Activated CD4-positive, alpha-beta T cell treated with anti-CD3 and anti-CD28 coated beads, Interleukin-2, amount 50 U/mL, for 48 hours (primary cell): ENCODE results near the gene CD6.

Experiments
- DNase-seq, 2 experiments: peaks; one replicate each; pipeline ENCODE4 v3.0.0-alpha.2; 2020

Gene CD6, protein sequence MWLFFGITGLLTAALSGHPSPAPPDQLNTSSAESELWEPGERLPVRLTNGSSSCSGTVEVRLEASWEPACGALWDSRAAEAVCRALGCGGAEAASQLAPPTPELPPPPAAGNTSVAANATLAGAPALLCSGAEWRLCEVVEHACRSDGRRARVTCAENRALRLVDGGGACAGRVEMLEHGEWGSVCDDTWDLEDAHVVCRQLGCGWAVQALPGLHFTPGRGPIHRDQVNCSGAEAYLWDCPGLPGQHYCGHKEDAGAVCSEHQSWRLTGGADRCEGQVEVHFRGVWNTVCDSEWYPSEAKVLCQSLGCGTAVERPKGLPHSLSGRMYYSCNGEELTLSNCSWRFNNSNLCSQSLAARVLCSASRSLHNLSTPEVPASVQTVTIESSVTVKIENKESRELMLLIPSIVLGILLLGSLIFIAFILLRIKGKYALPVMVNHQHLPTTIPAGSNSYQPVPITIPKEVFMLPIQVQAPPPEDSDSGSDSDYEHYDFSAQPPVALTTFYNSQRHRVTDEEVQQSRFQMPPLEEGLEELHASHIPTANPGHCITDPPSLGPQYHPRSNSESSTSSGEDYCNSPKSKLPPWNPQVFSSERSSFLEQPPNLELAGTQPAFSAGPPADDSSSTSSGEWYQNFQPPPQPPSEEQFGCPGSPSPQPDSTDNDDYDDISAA

DNA sequence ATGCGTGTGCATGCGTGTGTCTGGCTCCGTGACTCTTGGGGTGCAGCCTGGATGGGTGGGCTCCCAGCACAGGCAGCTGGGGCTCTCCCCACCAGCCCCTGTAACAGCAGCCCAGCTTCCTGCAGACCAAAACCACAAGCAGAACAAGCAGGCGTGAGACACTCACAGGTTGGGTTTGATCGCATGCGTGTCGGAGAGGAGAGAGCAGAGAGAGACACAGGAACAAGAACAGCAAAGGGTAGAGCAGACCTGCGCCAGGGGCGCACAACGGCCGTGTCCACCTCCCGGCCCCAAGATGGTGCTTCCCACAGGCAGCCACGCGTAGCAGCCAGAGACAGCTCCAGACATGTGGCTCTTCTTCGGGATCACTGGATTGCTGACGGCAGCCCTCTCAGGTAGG is at the start of gene CD6:
TSS of gene CD6 (plus strand) at position 161 of the 400 bp plus-strand sequence. CDS start at position 347, 186 bp downstream.
- DNase-seq: peak; percentile 66 to 76

DNA sequence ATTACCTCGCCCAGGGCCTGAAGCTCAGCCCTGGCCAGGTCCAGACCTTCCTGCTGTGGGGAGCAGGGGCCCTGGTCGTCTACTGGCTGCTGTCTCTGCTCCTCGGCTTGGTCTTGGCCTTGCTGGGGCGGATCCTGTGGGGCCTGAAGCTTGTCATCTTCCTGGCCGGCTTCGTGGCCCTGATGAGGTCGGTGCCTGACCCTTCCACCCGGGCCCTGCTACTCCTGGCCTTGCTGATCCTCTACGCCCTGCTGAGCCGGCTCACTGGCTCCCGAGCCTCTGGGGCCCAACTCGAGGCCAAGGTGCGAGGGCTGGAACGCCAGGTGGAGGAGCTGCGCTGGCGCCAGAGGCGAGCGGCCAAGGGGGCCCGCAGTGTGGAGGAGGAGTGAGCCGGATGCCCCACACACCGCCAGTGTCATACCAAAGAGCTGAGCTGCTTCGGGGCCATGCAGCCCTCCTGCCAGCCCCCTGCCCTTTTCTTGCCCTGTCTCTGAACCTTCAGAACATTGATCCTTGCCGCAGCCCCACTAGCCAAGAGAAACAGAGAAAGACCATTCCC is 49.6 kb upstream of the CD6 start:
- no peak for DNase-seq

DNA sequence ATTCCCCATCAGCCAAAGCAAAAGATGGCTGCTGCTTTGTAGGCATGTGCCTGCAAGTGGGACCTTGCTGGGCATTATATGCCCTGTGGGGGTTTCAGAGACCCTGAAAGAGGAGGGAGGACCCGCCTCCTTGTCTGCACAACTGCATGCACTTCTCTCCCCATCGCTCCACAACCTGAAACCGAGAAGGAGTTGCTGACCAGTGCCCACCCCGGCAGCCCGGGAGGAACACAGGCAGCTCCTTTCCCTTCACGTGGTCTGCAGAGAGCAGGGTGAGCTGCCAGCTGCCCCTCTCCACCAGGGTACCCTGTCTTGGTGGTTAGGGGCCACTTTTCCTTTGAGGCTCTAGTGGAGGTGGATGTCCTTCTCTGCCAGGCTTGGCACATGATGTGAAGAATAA is 48.6 kb upstream of the CD6 start:
- no peak for DNase-seq

DNA sequence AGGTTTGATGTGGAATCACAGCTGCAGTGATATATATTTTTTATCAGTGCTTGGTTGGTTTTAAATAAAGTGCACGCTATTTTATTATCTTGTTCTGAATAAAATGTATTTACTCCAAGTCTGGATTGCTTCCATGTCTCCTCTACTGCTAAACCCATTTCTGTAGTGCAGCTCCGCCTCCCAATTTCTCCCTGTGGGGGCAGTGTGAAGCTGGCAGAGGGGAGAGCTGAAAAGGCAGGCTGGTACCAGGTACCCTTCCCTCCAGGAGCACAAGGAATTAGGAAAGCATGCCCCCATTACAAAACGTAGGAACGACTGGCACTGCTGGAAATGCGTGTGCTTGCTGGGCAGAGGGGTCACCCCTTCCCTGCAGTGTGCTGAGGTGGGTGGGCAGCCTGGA is 48.2 kb upstream of the CD6 start:
- DNase-seq: no peak

DNA sequence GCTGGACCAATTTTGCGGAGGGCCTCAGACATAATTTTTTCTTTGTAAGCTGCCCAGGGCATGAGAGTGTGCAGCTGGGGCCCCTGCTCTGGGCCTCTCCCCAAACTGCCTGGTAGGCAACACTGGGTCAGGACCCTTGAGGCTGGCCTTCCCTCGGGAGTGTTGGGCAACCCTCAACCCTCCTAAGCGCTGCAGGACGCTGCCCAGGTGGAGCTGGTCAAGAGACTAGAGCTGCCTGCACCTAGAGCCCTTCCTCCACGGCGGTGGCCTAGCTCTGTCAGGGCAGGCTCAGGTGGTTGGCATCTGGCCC is 47.7 kb upstream of the CD6 start:
- DNase-seq: no peak

DNA sequence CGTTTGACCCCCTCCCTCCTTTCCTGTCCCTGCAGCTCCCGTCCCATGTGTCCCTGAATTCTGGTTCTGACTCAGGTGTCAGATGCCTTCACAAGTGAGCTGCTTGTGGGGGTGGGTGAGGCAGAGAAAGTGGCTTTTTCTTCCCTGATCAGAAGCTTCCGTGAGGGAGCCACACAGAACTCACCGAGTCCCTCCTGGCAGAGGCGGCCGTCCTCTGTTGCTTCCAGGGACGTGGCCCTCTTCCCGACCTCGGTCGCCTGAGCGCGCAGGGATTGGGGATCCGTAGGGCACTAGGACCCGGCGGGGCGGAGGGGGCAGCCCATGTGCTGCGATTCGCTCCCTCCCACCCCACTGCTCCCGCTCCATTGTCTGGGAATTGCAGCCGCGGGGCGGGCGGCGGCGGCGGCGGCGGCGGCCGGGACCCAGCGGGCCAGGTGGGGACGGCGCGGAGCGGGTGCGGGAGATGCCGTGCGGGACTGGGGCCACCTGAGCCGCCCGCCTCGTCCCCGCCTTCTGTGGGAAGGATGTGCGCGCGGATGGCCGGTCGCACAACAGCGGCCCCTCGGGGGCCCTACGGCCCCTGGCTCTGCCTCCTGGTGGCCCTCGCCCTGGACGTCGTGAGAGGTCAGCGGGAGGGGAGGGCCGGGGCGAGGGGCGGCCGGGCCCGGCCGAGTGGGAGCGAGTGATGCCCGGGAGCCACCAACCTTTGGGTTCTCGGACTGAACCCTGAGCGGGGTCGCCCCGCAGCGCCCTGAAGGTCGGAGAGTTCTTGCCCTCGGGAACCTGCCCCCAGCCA is 47.2 kb upstream of the CD6 start, which contains the start of gene TMEM132A:
TSS of gene TMEM132A (plus strand) at position 351 of the 796 bp plus-strand sequence. CDS start at position 525, 174 bp downstream.
- DNase-seq: peak in 1 of 2 experiments; percentile 29

DNA sequence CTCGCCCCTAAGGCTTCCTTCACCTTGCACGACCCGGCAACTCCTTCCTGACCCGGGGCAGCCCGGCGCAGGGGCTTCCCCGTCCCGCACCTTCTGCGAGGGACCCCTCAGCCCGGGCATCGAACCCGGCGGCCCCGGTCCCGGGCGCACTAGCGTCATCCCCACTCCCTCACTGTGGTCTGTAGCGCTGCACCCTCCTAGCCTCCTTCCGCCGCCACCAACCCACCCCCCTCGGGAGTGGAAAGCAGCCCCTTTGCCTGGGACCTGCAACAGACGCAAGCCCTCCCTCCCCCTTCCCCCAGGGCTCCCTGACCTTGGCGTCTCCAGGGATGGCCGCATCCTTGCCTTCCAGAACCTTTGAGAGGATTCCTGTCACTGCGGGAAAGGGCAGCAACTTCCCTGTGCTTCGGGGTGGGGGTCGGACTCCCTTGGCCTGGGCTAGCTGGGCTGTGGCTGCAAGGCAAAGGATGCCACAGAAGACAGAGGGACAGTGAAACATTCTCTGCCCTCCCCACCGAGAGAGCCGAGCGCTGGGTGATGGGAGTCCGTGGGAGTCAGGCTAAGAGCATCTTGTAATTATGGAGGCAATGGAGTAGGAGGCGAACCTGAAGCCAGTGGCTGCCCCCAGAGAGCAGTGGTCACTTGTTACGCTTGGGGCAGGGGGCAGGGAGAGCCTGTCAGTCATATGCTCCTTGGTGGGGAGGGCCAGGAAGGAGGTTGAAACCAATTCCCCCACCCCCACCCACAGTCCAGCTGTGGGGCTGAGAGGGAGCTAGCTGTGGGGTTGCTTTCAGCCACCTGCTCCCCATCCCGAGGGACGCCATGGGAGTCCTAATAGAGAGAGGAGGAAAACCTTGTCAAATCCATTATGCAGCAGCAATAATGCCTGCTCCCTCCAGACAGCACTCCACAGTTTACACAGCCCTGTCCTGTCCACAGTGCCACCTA is 46.3 kb upstream of the CD6 start:
- DNase-seq: no peak

DNA sequence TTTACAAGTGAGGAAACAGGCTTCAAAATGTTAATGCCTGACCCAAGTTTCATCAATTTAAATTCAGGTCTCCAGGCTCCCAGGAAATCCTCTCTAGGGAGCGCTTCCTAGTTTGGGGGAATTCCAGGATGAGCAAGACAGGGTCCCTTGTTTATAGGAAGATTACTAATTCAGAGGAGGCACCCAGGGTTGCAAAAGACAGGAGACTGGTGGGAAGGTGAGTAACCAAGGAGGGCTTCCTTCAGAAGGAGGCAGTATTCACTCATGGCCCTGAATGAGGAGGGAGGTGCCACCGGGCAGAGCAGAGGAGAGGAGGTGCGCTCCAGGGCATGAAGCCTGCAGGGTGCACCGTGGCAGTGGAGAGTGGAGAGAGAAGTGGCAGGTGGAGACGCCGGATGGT is 45.6 kb upstream of the CD6 start:
- DNase-seq: no peak

DNA sequence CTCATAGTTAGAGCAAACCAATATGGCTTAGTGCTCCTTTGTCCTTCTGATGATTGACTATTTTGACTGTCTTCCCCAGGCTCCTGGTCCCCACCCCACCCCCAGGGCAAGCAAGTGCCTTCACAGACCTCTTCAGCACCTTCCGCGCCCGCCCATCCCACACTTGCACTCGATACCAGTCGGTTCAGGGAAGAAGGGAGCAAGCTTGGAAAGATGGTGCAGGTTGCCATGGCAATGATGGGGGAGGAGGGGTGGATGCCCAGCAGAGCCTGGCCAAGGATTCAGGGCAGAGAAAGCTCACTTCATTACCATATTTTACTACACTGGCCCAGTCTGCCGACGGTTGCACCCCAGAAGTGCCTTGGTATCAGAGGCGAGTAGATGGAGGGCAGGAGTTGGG is 45.0 kb upstream of the CD6 start:
- no peak for DNase-seq

DNA sequence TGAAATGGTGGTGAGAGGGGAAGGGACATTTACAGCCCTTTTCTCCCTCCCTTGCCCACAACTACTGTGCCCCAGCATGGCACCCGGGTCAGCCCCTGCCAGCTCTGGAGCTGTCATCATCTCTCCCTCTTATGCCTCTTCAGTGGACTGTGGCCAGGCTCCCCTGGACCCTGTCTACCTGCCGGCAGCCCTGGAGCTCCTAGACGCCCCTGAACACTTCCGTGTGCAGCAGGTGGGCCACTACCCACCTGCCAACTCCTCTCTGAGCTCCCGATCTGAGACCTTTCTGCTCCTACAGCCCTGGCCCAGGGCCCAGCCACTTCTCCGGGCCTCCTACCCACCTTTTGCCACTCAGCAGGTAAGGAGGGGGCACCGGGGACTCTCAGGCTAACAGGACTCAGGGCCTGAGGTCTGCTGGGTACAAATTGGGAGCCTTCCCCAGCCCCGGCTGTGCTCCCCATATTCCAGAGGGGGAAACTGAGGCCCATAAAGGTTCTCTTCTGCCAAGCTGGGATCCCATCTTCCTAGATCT is 44.4 kb upstream of the CD6 start:
- no peak for DNase-seq

DNA sequence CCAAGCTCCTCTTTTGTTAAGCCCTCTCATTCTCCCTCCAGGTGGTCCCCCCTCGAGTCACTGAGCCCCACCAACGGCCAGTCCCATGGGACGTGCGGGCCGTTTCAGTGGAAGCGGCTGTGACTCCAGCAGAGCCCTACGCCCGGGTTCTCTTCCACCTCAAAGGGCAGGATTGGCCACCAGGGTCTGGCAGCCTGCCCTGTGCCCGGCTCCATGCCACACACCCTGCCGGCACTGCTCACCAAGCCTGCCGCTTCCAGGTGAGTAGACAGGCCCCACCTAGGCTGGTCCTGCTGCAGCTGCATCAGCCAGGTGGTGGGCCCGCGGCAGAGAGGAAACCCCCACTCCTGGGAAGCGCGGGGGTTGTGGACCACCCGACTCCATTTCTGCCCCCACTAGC is 43.9 kb upstream of the CD6 start:
- no peak for DNase-seq

DNA sequence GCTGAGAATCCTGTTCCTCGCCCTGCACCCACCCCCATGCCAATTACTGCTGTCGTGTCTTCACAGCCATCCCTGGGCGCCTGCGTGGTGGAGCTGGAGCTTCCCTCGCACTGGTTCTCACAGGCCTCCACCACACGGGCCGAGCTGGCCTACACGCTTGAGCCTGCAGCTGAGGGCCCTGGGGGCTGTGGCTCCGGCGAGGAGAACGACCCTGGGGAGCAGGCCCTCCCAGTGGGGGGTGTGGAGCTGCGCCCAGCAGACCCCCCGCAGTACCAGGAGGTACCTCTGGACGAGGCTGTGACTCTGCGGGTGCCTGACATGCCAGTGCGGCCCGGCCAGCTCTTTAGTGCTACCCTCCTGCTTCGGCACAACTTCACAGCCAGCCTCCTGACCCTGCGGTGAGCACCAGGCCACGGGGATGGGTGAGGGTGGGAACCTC is 42.9 kb upstream of the CD6 start:
- DNase-seq: no peak

DNA sequence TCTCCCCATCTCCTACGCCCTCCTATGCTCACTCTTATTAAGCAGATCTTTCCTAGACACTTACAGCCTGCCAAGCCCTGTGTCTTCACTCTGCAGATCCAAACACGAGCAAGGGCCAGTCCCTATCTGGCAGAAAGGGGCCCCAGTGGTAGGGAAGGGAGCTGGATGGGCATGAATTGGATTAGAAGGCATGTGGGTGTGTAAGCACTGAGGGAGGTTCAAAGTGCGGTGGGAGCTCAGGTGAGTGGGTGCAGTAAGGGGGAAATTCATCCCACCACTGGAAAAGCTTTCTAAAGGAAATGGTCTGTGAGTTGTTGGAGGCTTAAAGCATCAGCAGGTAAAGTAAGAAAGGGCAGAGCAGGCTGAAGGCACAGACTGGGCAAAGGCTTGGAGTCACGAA is 41.7 kb upstream of the CD6 start:
- DNase-seq: no peak

DNA sequence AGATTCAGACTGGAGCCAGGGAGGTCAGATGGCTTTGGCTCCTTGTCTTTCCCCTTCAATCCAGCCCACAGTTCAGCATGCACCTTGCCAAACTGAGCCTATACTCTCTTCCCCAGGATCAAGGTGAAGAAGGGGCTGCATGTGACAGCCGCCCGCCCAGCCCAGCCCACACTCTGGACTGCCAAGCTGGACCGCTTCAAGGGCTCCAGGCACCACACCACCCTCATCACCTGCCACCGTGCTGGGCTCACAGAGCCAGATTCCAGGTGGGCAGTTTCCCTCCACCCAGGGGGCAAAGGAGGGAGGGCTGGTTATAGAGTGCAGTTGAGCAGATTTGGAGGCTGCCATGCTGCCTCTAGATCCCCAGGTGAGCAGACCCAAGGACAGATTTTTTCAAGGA is 41.1 kb upstream of the CD6 start:
- no peak for DNase-seq

DNA sequence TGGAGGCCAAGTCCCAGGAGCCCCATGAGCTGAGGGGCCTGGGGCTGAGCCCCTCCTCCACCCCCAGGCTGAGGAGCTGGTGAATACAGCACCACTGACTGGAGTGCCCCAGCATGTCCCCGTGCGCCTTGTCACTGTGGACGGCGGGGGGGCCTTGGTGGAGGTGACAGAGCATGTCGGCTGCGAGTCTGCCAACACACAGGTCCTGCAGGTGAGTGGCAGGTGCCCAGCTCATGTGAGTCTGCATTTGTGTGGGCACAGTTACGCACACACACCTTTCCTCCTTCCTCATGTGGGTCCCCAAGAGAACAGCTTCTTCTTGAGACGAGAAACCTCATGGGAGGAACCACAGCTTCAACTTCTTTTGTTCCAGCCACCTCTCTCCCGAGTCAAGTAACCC is 39.6 kb upstream of the CD6 start:
- DNase-seq: no peak

DNA sequence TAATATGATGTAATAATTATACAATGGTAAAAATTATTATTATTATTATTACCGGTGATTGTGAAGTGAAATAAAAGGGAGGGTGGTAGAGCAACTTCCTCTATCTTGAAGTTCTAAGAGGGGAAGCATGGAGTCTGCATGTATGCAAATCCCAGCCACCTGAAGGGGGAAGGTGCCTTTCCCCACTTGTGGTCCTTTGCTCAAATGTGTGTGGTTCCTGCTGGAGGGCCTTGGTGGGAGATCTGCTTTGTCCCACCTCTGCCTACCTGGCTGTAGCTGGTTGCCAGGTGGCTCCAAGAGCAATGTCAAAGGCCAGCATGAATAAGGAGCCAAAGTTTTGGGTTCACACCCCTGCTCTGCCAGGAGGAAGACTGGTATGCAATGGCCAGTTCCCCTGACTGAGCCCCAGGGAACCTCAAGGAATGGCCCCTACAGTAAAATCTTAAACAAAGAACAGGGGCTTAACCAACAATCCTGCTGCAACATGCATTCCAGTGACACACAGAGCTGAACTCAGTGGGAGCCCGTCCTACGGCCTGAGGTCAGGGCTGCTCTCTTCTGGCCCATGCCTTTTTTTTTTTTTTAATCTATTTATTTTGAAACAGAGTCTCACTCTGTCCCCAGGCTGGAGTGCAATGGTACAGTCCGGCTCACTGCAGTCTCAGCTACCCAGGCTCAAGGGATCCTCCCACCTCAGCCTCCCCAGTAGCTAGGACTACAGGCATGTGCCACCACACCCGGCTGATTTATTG is 38.7 kb upstream of the CD6 start:
- DNase-seq: no peak

DNA sequence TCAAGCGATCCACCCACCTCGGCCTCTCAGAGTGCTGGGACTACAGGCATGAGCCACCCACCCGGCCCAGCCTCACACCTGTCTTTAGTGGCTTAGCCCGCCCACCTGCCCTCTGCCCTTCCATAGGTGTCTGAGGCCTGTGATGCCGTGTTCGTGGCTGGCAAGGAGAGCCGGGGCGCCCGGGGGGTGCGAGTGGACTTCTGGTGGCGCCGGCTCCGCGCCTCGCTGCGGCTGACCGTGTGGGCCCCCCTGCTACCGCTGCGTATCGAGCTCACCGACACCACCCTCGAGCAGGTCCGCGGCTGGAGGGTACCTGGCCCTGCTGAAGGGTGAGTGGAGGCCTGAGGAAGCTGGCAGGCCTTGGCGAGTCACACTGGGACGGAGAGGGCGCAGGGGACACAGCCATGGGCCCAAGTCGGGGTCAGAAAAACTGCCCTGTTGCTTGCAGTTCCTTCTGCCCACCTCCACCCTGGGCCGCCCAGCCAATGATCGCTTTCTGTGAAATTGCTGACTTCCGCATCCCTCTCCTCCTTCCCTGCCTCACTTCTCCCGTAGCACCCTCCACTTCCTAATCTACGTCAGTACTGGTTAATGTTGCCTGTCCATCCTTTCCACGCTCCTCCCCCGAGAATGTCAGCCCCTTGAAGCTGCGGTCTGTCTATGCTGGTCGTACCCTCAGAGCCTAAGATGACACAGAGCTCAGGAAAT is 37.9 kb upstream of the CD6 start:
- no peak for DNase-seq

DNA sequence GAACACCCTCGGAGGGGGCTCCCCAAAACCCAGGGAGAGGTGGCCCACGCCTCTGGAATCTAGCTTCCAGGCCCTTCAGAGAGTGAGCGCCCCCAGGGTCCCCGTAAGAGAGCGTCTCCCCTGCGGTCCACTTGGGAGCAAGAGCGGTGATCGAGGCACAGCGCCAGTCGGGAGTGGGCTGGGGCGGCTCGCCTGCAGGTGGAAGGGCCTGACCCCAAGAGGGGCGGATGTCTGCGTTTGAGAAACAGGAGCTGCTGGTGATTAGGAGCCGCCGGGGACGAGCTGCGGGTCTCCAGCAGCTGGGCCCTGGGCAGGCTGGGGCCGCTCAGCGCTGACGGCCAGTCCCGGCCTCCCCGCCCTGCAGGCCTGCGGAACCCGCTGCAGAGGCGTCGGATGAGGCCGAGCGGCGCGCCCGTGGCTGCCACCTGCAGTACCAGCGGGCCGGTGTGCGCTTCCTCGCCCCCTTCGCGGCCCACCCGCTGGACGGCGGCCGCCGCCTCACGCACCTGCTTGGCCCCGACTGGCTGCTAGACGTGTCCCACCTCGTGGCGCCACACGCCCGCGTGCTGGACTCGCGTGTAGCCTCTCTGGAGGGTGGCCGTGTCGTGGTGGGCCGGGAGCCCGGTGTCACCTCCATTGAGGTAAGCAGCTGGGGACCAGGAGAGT is 37.2 kb upstream of the CD6 start:
- no peak for DNase-seq

DNA sequence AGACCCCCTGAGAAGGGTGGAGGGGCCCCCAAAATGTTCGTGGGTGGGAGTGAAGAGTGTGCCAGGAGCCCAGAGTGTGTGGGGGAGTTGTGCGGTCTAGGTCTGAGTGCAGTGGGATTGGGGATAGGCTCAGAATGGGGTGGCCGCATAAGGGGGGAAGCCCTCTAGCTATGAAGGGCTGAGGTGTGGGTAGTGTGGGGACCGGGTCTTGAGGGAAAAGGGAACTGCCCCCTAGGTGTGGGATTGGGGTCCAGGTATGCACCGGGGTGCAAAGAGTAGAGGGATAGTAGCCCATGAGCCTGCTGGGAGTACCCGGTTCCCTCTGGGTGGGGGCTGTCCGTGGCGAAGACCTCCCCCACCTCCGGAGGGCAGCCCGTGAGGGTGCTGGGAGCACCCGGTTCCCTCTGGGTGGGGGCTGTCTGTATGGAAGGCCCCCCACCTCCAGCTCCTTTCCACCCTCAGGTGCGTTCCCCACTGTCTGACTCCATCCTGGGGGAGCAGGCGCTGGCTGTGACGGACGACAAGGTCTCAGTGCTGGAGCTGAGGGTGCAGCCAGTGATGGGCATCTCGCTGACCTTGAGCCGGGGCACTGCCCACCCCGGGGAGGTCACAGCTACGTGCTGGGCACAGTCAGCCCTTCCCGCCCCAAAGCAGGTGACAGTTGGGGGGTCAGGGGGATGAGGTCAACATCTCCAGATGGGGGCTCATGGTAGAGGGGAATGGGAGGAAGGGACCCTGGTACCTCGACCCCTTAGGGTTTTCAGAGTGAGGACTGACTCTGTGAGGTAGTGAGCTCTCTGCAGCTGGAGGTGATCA is 36.5 kb upstream of the CD6 start:
- DNase-seq: no peak
